Spleen (tissue), 11 donors: ENCODE data around the gene RHOT2. TPM values are rescaled to one million over a fixed set of nuclear protein-coding genes. Genes with fewer than 3 reads are reported as not detected.

ENCODE experiments used
- DNase-seq: peaks from one replicate; pipeline ENCODE4 v3.0.0-alpha.2; 2020
- H3K27ac ChIP-seq, 8 donors: fragments of 200-600 bp; sonication (generic) in 7 of 8; 1 replicate in 4 of 8; 2 replicates in 4 of 8; pipeline versions ENCODE4 v1.5.0 to v1.8.0; 2016 to 2021; ENCODE audit warnings: inconsistent platforms in 4 of 8, mild to moderate bottlenecking in 4 of 8, moderate library complexity in 1 of 8
- H3K27me3 ChIP-seq, 7 donors: fragments of 200-600 bp; sonication (generic) in 6 of 7; replicated peaks in 1 of 7; 1 replicate in 4 of 7; 2 replicates in 3 of 7; pipeline versions ENCODE4 v1.5.0 to v1.8.0; 2016 to 2021; ENCODE audit warnings: inconsistent platforms in 3 of 7, mild to moderate bottlenecking in 1 of 7
- H3K36me3 ChIP-seq, 6 donors: fragments of 200-600 bp; sonication (generic) in 5 of 6; 1 replicate in 4 of 6; 2 replicates in 2 of 6; pipeline versions ENCODE4 v1.5.0 to v1.8.0; 2016 to 2021; ENCODE audit warnings: inconsistent platforms in 2 of 6
- H3K4me1 ChIP-seq, 6 donors: fragments of 200-600 bp; sonication (generic) in 5 of 6; 1 replicate in 3 of 6; 2 replicates in 3 of 6; pipeline versions ENCODE4 v1.5.0 to v1.8.0; 2016 to 2021; ENCODE audit warnings: inconsistent platforms in 3 of 6
- H3K4me3 ChIP-seq, 8 donors: fragments of 200-600 bp; sonication (generic) in 7 of 8; 1 replicate in 4 of 8; 2 replicates in 4 of 8; pipeline versions ENCODE4 v1.5.0 to v1.8.0; 2016 to 2021; ENCODE audit warnings: inconsistent platforms in 4 of 8, mild to moderate bottlenecking in 4 of 8, moderate library complexity in 2 of 8
- H3K9me3 ChIP-seq, 8 donors: fragments of 200-600 bp; sonication (generic) in 7 of 8; 1 replicate in 4 of 8; 2 replicates in 4 of 8; pipeline versions ENCODE4 v1.5.0 to v1.8.0; 2016 to 2021; ENCODE audit warnings: inconsistent platforms in 4 of 8
- POLR2A ChIP-seq, 3 donors: fragments of 450-650 bp; IDR thresholded peaks; one replicate each; pipeline ENCODE4 v1.5.1; 2017; ENCODE audit warnings: antibody characterized with exemption in 3 of 3, mild to moderate bottlenecking in 1 of 3
- POLR2AphosphoS5 ChIP-seq, 3 donors: sonication (generic); formaldehyde crosslinking; IDR thresholded peaks; one replicate each; pipeline ENCODE4 v1.5.1; 2017; ENCODE audit warnings: antibody characterized with exemption in 3 of 3
- WGBS, 5 donors: extraction: QIAGEN DNeasy Blood & Tissue Kit in 3 of 5; methylation state at CpG; one replicate each; pipeline versions ENCODE4 v1.1.5 to v1.1.7; 2013 to 2018; 5-methylcytosine and 5-hydroxymethylcytosine counted together
- intact Hi-C: fragments of 100-400 bp; cut with DNase I; formaldehyde crosslinking; loops from one replicate; pipeline ENCODE4 v1.15.0; 2023; ENCODE audit warnings: low total_unique reads
- polyA plus RNA-seq, 3 donors: library from polyadenylated mRNA; stranded (reverse); fragments of 200-250 nt; gene quantifications; one replicate each; pipeline ENCODE4 v1.2.1, GENCODE V29; 2013
- total RNA-seq, 7 donors: library from RNA; depleted of rRNA in 3 of 7; stranded (reverse); fragments of >200 nt in 3 of 7; fragmentation: NEBNext Ultra II Directional in 4 of 7; extraction: Animal tissue kit (Norgen Biotek cat#: 25700) in 4 of 7; gene quantifications; one replicate each; pipeline versions ENCODE4 v1.1.0 to v1.2.1, GENCODE V29; 2016 to 2021
- TF ChIP-seq, protein P1 (sequence below), 11 experiments: fragments of 200-600 bp in 7 of 11; fragments of 450-650 bp in 4 of 11; sonication (generic) in 4 of 11; IDR thresholded peaks in 8 of 11; conservative IDR thresholded peaks in 3 of 11; 1 replicate in 7 of 11; 2 replicates in 4 of 11; pipeline versions ENCODE4 v1.4.0 to v1.8.0; 2016 to 2021; ENCODE audit warnings: antibody characterized with exemption in 11 of 11, inconsistent platforms in 4 of 11, mild to moderate bottlenecking in 1 of 11
- donor health status: healthy with polysubstance abuse.
- donor health status: DM: no; HTN: no; CAD: no; lungs with moderate emphysema.
- donor health status: DM: no; HTN: no; CAD: no.
- donor health status: Bipolar disorder and iron deficiency.
- donor health status: healthy.
- donor health status: DM: no; HTN: no; CAD: no.
- donor health status: DM: yes; HTN: yes; CAD: no.

The RHOT2 gene
- total and polyA plus RNA-seq, 10 donors = 71.3 to 309 (median 137) TPM

DNA sequence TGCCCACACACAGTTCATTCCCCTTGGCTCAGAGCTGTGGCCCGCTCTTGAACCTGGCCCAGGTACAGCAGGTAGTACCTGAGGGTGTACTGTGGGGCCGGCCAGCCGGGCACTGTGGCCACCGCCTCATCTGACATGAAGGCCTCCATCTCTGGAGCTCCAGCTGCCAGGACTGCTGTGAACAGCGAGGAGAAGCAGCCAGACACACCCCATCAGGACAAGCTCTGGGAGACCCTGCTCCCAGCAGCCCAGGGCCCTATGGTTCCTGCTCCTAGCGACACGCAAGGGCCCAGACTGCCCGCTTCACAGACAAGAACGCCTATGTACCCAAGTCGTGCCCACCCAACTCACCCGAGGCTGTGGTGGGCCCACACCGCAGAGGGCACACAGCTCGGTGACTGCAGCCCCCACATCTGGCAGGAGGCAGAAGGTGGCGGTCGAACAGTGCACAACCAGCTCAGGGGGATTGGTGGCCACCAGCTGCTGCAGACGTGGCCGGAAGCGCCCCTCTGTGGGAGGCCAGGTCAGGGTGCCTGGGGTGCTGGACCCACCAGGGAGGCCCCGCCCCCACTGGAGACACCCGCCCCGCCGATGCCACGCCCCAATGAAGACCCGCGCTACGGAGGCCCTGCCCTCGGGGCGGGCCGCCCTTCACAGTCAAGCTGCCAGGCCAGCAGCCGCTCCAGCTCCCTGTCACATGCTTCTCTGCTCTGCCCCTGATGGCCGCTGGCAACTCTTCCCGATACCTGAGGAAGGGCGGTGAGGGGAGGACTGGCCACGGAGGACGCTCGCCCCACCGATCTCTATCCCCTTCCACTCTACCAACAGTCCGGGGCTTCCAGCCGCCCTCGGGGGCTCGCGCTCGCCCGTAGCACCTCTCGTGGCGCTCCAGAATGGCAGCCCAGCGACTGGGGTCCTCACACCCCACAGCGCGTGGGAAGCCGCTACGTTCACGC lies 11.2 kb downstream of the RHOT2 start:
- intact Hi-C loops = no loop called here
- DNase-seq = peak; percentile 94
- peak overlapping the region in 7 of 8 donors; percentile 63 to 97 (median 94) for H3K27ac ChIP-seq
- H3K4me3 ChIP-seq = peak overlapping the region; percentile 38 to 93 (median 66)
- TF ChIP-seq POLR2A (IDR thresholded peaks at IDR 0.05) (no peak), POLR2AphosphoS5 (IDR thresholded peaks at IDR 0.05) (peak in 2 of 3 donors; percentile 2 to 47)
- WGBS, 5 donors = 22 to 80% (median 24%) methylated on average over 4 to 52 of the region's 52 CpGs
- peaks cover 0 to 28% (median 17%) of the 10 kb centered on the region in 6 donors for H3K36me3 ChIP-seq
- H3K9me3 ChIP-seq = no peaks in the 10 kb centered on the region
- H3K4me1 ChIP-seq = peaks cover 33 to 83% (median 69%) of the 10 kb centered on the region in 6 donors
- H3K27me3 ChIP-seq = peaks cover 0 to 39% (median 15%) of the 10 kb centered on the region in 7 donors

DNA sequence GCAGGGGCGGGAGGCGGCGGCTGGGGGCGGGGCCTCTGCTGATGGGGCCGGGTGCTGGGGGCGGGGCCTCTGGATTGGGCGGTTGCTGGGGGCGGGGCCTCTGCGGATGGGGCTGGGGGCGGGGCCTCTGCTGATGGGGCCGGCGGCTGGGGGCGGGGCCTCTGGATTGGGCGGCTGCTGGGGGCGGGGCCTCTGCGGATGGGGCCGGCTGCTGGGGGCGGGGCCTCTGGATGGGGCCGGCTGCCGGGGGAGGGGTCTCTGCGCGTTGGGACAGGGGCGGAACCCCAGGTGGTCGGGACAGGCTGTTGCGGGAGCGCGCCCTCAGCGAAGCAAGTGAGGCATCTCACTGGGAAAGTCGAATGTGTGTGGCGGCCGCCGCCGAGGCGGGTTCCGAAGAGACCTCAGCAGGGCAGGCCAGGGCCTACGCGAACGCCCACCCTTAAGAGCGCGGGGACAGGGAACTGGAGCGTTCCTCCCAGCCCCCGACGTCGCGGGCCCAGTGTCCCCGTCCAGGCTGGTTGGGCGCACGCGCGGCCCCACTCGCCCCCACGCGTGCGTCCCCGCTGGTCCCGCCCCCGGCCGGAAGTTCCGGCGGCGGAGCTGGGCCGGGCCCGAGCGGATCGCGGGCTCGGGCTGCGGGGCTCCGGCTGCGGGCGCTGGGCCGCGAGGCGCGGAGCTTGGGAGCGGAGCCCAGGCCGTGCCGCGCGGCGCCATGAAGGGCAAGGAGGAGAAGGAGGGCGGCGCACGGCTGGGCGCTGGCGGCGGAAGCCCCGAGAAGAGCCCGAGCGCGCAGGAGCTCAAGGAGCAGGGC lies 12.1 kb downstream of the RHOT2 start, which contains the start of gene STUB1:
Gene STUB1, plus strand, starts transcription at position 597 of the 811 bp plus-strand sequence. Its CDS starts 116 bp downstream, at position 713.
- Histone ChIP-seq H3K36me3 (peaks cover 0 to 24% (median 17%) of the 10 kb centered on the region in 6 donors), H3K4me3 (peak within 1 kb of the TSS; percentile 65 to 93 (median 76)), H3K9me3 (no peaks in the 10 kb centered on the region), H3K4me1 (peaks cover 34 to 83% (median 69%) of the 10 kb centered on the region in 6 donors), H3K27me3 (peaks cover 0 to 31% (median 15%) of the 10 kb centered on the region in 7 donors), H3K27ac (peak within 1 kb of the TSS; percentile 64 to 97 (median 92))
- 0 to 2% (median 2%) methylated on average over 29 to 91 of the region's 91 CpGs for WGBS, 5 donors
- intact Hi-C loops = no loop called here
- peak; percentile 96 for DNase-seq
- TF ChIP-seq POLR2AphosphoS5 (IDR thresholded peaks at IDR 0.05) (peak; percentile 79 to 87 (median 80)), POLR2A (IDR thresholded peaks at IDR 0.05) (peak in 2 of 3 donors; percentile 24 to 40)
- TF ChIP-seq, protein P1, sequence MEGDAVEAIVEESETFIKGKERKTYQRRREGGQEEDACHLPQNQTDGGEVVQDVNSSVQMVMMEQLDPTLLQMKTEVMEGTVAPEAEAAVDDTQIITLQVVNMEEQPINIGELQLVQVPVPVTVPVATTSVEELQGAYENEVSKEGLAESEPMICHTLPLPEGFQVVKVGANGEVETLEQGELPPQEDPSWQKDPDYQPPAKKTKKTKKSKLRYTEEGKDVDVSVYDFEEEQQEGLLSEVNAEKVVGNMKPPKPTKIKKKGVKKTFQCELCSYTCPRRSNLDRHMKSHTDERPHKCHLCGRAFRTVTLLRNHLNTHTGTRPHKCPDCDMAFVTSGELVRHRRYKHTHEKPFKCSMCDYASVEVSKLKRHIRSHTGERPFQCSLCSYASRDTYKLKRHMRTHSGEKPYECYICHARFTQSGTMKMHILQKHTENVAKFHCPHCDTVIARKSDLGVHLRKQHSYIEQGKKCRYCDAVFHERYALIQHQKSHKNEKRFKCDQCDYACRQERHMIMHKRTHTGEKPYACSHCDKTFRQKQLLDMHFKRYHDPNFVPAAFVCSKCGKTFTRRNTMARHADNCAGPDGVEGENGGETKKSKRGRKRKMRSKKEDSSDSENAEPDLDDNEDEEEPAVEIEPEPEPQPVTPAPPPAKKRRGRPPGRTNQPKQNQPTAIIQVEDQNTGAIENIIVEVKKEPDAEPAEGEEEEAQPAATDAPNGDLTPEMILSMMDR (IDR thresholded peaks at IDR 0.05 in 8 of 11, conservative IDR thresholded peaks at IDR 0.05 in 3 of 11) = no peak

DNA sequence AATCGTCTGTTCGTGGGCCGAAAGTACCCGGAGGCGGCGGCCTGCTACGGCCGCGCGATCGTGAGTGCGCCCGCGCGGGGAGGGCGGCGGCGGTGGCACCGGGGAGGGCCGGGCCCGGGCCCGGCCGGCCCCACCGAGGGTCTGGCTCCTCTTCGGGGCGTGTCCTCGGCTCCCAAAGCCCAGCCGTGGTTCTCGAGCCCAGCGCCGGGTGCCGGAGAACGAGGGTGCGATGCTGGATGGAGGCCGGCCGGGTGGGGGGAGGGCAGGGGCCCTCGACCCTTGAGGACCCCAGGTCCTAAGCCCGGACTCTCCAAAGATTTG lies 12.7 kb downstream of the RHOT2 start:
- Histone ChIP-seq H3K9me3 (no peaks in the 10 kb centered on the region), H3K4me3 (peak overlapping the region; percentile 65 to 93 (median 76)), H3K27ac (peak overlapping the region; percentile 64 to 97 (median 92)), H3K4me1 (peaks cover 34 to 83% (median 69%) of the 10 kb centered on the region in 6 donors), H3K27me3 (peaks cover 0 to 26% (median 10%) of the 10 kb centered on the region in 7 donors), H3K36me3 (peaks cover 0 to 30% (median 17%) of the 10 kb centered on the region in 6 donors)
- no peak for DNase-seq
- TF ChIP-seq, protein P1 (IDR thresholded peaks at IDR 0.05 in 8 of 11, conservative IDR thresholded peaks at IDR 0.05 in 3 of 11) = no peak
- TF ChIP-seq POLR2AphosphoS5 (IDR thresholded peaks at IDR 0.05) = no peak
- TF ChIP-seq POLR2A (IDR thresholded peaks at IDR 0.05) = no peak
- 0 to 1% (median 0%) methylated on average over 5 to 38 of the region's 38 CpGs for WGBS, 5 donors
- intact Hi-C loops = no loop called here

DNA sequence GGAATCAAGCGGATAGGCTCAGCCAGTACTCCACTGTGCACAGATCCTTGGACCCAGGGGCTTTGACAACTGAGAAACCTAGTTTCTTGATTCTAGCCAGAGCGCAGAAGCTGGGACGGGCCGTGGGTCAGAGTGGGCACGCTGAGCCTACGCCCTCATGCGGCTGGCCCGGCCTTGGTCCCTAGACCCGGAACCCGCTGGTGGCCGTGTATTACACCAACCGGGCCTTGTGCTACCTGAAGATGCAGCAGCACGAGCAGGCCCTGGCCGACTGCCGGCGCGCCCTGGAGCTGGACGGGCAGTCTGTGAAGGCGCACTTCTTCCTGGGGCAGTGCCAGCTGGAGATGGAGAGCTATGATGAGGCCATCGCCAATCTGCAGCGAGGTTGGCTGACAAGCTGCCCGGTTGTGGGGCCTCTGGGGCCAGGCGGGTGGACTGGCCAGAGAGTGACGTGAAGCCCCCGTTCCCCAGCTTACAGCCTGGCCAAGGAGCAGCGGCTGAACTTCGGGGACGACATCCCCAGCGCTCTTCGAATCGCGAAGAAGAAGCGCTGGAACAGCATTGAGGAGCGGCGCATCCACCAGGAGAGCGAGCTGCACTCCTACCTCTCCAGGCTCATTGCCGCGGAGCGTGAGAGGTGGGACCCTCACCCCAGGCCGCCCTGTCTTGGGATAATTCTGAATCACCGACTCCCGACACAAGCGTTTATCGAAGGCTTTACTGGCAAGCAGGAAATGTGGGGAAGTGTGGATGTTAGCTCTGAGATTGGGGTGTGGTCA lies 13.2 kb downstream of the RHOT2 start:
- H3K27ac ChIP-seq = peak overlapping the region; percentile 64 to 97 (median 92)
- no peaks in the 10 kb centered on the region for H3K9me3 ChIP-seq
- peaks cover 0 to 35% (median 19%) of the 10 kb centered on the region in 6 donors for H3K36me3 ChIP-seq
- H3K4me1 ChIP-seq = peaks cover 30 to 83% (median 70%) of the 10 kb centered on the region in 6 donors
- 47 to 90% (median 52%) methylated on average over 26 to 44 of the region's 44 CpGs for WGBS, 5 donors
- intact Hi-C loops = no loop called here
- peak overlapping the region; percentile 65 to 93 (median 76) for H3K4me3 ChIP-seq
- H3K27me3 ChIP-seq = peaks cover 0 to 20% (median 10%) of the 10 kb centered on the region in 7 donors
- TF ChIP-seq POLR2AphosphoS5 (IDR thresholded peaks at IDR 0.05) (peak in 2 of 3 donors; percentile 31 to 66), POLR2A (IDR thresholded peaks at IDR 0.05) (no peak)
- TF ChIP-seq, protein P1 (IDR thresholded peaks at IDR 0.05 in 8 of 11, conservative IDR thresholded peaks at IDR 0.05 in 3 of 11) = no peak
- peak; percentile 82 for DNase-seq
